WTC11 (cell line): ENCODE measurements around the gene EIF3I. TPM values are rescaled to one million over a fixed set of nuclear protein-coding genes. Genes with fewer than 3 reads are reported as not detected.

Experiments used
- ATAC-seq: fragments of 200-7000 bp; cut with Tn5 transposase; 2 replicates; pipeline ENCODE4 v1.10.0; 2021; ENCODE audit warnings: mild to moderate bottlenecking, moderate library complexity
- CTCF ChIA-PET: fragments of 300-600 bp; sonication (Branson Sonifier 250); formaldehyde crosslinking; loops from one replicate; lab custom pipeline; 2021; ENCODE audit warnings: antibody characterized with exemption; lab: Charles Lee
- POLR2A ChIA-PET: fragments of 350-600 bp; sonication (Branson Sonifier 250); formaldehyde crosslinking; loops from one replicate; lab custom pipeline; 2021; ENCODE audit warnings: antibody characterized with exemption; lab: Charles Lee
- DNase-seq: peaks from one replicate; pipeline ENCODE4 v3.0.0; 2021; ENCODE audit warnings: low spot score
- H3K27ac Mint-ChIP-seq: 2 replicates; pipeline ENCODE4 v1.8.0; 2021; ENCODE audit warnings: mixed read lengths
- H3K27me3 Mint-ChIP-seq: 2 replicates; pipeline ENCODE4 v1.8.0; 2021; ENCODE audit warnings: low read depth, mild to moderate bottlenecking, moderate library complexity, mixed read lengths
- H3K36me3 Mint-ChIP-seq: 2 replicates; pipeline ENCODE4 v1.8.0; 2021; ENCODE audit warnings: mixed read lengths
- H3K4me1 Mint-ChIP-seq: 2 replicates; pipeline ENCODE4 v1.8.0; 2022; ENCODE audit warnings: mixed read lengths
- H3K4me3 Mint-ChIP-seq: 2 replicates; pipeline ENCODE4 v1.8.0; 2021; ENCODE audit warnings: mild to moderate bottlenecking, moderate library complexity, mixed read lengths
- H3K9me3 Mint-ChIP-seq: 2 replicates; pipeline ENCODE4 v1.8.0; 2021; ENCODE audit warnings: mixed read lengths
- AFF4 ChIP-seq: sonication (generic); formaldehyde crosslinking; IDR thresholded peaks from 2 replicates; pipeline ENCODE4 v1.8.1; 2023; ENCODE audit warnings: mild to moderate bottlenecking, missing genetic modification reagents, borderline replicate concordance
- CTCF ChIP-seq: fragments of 200-600 bp; IDR thresholded peaks from 2 replicates; pipeline ENCODE4 v1.8.0; 2022; ENCODE audit warnings: antibody characterized with exemption
- E2F4 ChIP-seq: sonication (generic); formaldehyde crosslinking; IDR thresholded peaks from 2 replicates; pipeline ENCODE4 v1.8.1; 2022; ENCODE audit warnings: low read depth, mild to moderate bottlenecking, moderate library complexity, missing genetic modification reagents, borderline replicate concordance
- FOXJ3 ChIP-seq: sonication (generic); formaldehyde crosslinking; IDR thresholded peaks from 2 replicates; pipeline ENCODE4 v1.9.0; 2021; ENCODE audit warnings: missing genetic modification reagents, mild to moderate bottlenecking, borderline replicate concordance
- JUN ChIP-seq: sonication (generic); formaldehyde crosslinking; IDR thresholded peaks from 2 replicates; pipeline ENCODE4 v1.8.0; 2023; ENCODE audit warnings: mild to moderate bottlenecking, missing genetic modification reagents
- KAT7 ChIP-seq: sonication (generic); formaldehyde crosslinking; IDR thresholded peaks from 2 replicates; pipeline ENCODE4 v1.8.1; 2023; ENCODE audit warnings: missing genetic modification reagents, mild to moderate bottlenecking, borderline replicate concordance
- MAX ChIP-seq: sonication (generic); formaldehyde crosslinking; IDR thresholded peaks from 2 replicates; pipeline ENCODE4 v1.8.0; 2022; ENCODE audit warnings: mild to moderate bottlenecking, missing genetic modification reagents
- SP1 ChIP-seq: sonication (generic); formaldehyde crosslinking; conservative IDR thresholded peaks from 2 replicates; pipeline ENCODE4 v1.8.1; 2022; ENCODE audit warnings: missing genetic modification reagents
- TEAD4 ChIP-seq: sonication (generic); formaldehyde crosslinking; IDR thresholded peaks from 2 replicates; pipeline ENCODE4 v1.8.0; 2022; ENCODE audit warnings: mild to moderate bottlenecking, missing genetic modification reagents
- USF2 ChIP-seq: sonication (generic); formaldehyde crosslinking; IDR thresholded peaks from 2 replicates; pipeline ENCODE4 v1.8.1; 2023; ENCODE audit warnings: mild to moderate bottlenecking, missing genetic modification reagents, moderate library complexity
- ZBTB43 ChIP-seq: sonication (generic); formaldehyde crosslinking; IDR thresholded peaks from 2 replicates; pipeline ENCODE4 v1.8.1; 2023; ENCODE audit warnings: mild to moderate bottlenecking, missing genetic modification reagents
- ZNF219 ChIP-seq: sonication (generic); formaldehyde crosslinking; IDR thresholded peaks from 2 replicates; pipeline ENCODE4 v1.8.0; 2023; ENCODE audit warnings: missing genetic modification reagents, mild to moderate bottlenecking, borderline replicate concordance
- ZNF263 ChIP-seq: sonication (generic); formaldehyde crosslinking; IDR thresholded peaks from 2 replicates; pipeline ENCODE4 v1.8.1; 2022; ENCODE audit warnings: low read depth, mild to moderate bottlenecking, moderate library complexity, missing genetic modification reagents
- total RNA-seq: library from RNA; stranded (reverse); gene quantifications from 3 replicates; pipeline ENCODE4 v1.2.3, GENCODE V29; 2021

Gene EIF3I
- total RNA-seq, 1 experiment from 2014 or later, result 237 TPM

- CTCF ChIA-PET, result interaction anchor here (1.0 to 4.0 kb wide), 7 partner anchors 24 to 485 kb away, joined by 3 to 39 read pairs (median 5); no protein-coding TSS in a partner anchor
- POLR2A ChIA-PET, result interaction anchor here (2.3 to 2.8 kb wide), 3 partner anchors 18 to 33 kb away, joined by 8 to 16 read pairs (median 16); partner anchors contain the start of gene HDAC1
- ATAC-seq (peak; percentile 95), DNase-seq (peak; percentile 79)
- H3K4me3 Mint-ChIP-seq, result peak overlapping the region; percentile 67
- H3K36me3 Mint-ChIP-seq, result peaks cover 10% of the 10 kb centered on the region
- H3K27me3 Mint-ChIP-seq, result no peaks in the 10 kb centered on the region
- no peaks in the 10 kb centered on the region for H3K9me3 Mint-ChIP-seq
- TF ChIP-seq E2F4 (CRISPR knock-in tag) (no peak), ZNF219 (CRISPR knock-in tag) (no peak), SP1 (peak; percentile 50; the same call in 1 of the 2 replicates), KAT7 (no peak), MAX (CRISPR knock-in tag) (no peak), ZBTB43 (peak; percentile 93; the same call in 1 of the 2 replicates), AFF4 (CRISPR knock-in tag) (no peak), FOXJ3 (no peak), JUN (CRISPR knock-in tag) (no peak), CTCF (no peak), USF2 (no peak), ZNF263 (CRISPR knock-in tag) (peak; percentile 87; the same call in 1 of the 2 replicates), TEAD4 (CRISPR knock-in tag) (no peak)
- peak overlapping the region; percentile 94 for H3K27ac Mint-ChIP-seq
- peaks cover 38% of the 10 kb centered on the region for H3K4me1 Mint-ChIP-seq
These were observed 51.4 kb downstream of the EIF3I start for GRCh38 chr1:32273391-32274208.
